H1 (cell line): ENCODE data around the gene CREB1. TPM values are rescaled to one million over a fixed set of nuclear protein-coding genes. Genes with fewer than 3 reads are reported as not detected.

ENCODE experiments used
- CTCF ChIA-PET: fragments of 300-600 bp; sonication (Branson Sonifier 250); formaldehyde crosslinking; loops from one replicate; lab custom pipeline; 2021; ENCODE audit not compliant: partially characterized antibody; lab: Charles Lee
- POLR2A ChIA-PET: fragments of 300-600 bp; sonication (Branson Sonifier 250); formaldehyde crosslinking; loops from one replicate; lab custom pipeline; 2021; ENCODE audit warnings: inconsistent platforms; ENCODE audit not compliant: partially characterized antibody; lab: Charles Lee
- DNase-seq, 2 experiments: peaks; one replicate each; pipeline versions ENCODE4 v3.0.0 to v3.0.0-alpha.2; 2010 to 2022; ENCODE audit warnings: low spot score in 2 of 2, low read depth in 1 of 2, mixed read lengths in 1 of 2
- FAIRE-seq: peaks from 2 replicates; lab custom pipeline; 2011; peaks lifted over from hg19 to GRCh38; lab: Jason Lieb, UNC
- H2AFZ ChIP-seq: 2 replicates; pipeline ENCODE4 v1.8.1; 2012; ENCODE audit warnings: low read length, inconsistent platforms
- H2AK5ac ChIP-seq: 2 replicates; pipeline ENCODE4 v1.6.1; 2013; ENCODE audit warnings: low read depth, low read length
- H2BK120ac ChIP-seq: replicated peaks from 2 replicates; pipeline ENCODE3; 2013; ENCODE audit warnings: low read depth, low read length, inconsistent platforms
- H2BK12ac ChIP-seq: 2 replicates; pipeline ENCODE4 v1.6.1; 2013; ENCODE audit warnings: low read depth, low read length
- H2BK15ac ChIP-seq: 2 replicates; pipeline ENCODE4 v1.6.1; 2013; ENCODE audit warnings: low read length
- H2BK20ac ChIP-seq: 2 replicates; pipeline ENCODE4 v1.6.1; 2013; ENCODE audit warnings: low read length
- H2BK5ac ChIP-seq: 2 replicates; pipeline ENCODE4 v1.6.1; 2013; ENCODE audit warnings: low read depth, low read length
- H3K14ac ChIP-seq: 2 replicates; pipeline ENCODE4 v1.6.1; 2013; ENCODE audit warnings: inconsistent platforms; ENCODE audit not compliant: insufficient read length
- H3K18ac ChIP-seq: 2 replicates; pipeline ENCODE4 v1.6.1; 2013; ENCODE audit warnings: low read length; ENCODE audit errors: extremely low read depth
- H3K23ac ChIP-seq: 2 replicates; pipeline ENCODE4 v1.6.1; 2013; ENCODE audit warnings: inconsistent platforms; ENCODE audit not compliant: insufficient read length
- H3K23me2 ChIP-seq: 2 replicates; pipeline ENCODE4 v1.6.1; 2013; ENCODE audit warnings: low read depth, low read length
- H3K27ac ChIP-seq: 2 replicates; pipeline ENCODE4 v1.6.1; 2011; ENCODE audit warnings: low read depth, low read length, inconsistent platforms
- H3K27me3 ChIP-seq, 4 experiments: replicated peaks in 1 of 4; 1 replicate in 1 of 4; 2 replicates in 3 of 4; pipeline versions ENCODE4 v1.6.1 to v1.8.1; 2011 to 2013; ENCODE audit warnings: low read length in 3 of 4, mild to moderate bottlenecking in 3 of 4, inconsistent platforms in 2 of 4, mixed read lengths in 2 of 4, moderate library complexity in 1 of 4; ENCODE audit not compliant: control insufficient read depth in 3 of 4, insufficient read depth in 3 of 4; ENCODE audit errors: extremely low read depth in 1 of 4
- H3K36me3 ChIP-seq, 4 experiments: 2 replicates each; pipeline versions ENCODE4 v1.6.1 to v1.8.1; 2011 to 2013; ENCODE audit warnings: mild to moderate bottlenecking in 4 of 4, low read length in 3 of 4, moderate library complexity in 2 of 4, control low read depth in 1 of 4, inconsistent platforms in 1 of 4; ENCODE audit not compliant: insufficient read depth in 4 of 4, control insufficient read depth in 2 of 4
- H3K4ac ChIP-seq: replicated peaks from 2 replicates; pipeline ENCODE3; 2013; ENCODE audit warnings: low read length, low read depth, mixed read lengths, inconsistent platforms; ENCODE audit not compliant: insufficient read length
- H3K4me1 ChIP-seq, 4 experiments: replicated peaks in 1 of 4; 1 replicate in 1 of 4; 2 replicates in 3 of 4; pipeline versions ENCODE4 v1.6.1 to v1.8.1; 2011 to 2013; ENCODE audit warnings: low read length in 3 of 4, inconsistent platforms in 2 of 4, mixed read lengths in 1 of 4; ENCODE audit not compliant: insufficient read depth in 4 of 4, control insufficient read depth in 3 of 4
- H3K4me2 ChIP-seq, 2 experiments: 2 replicates each; pipeline versions ENCODE4 v1.6.1 to v1.8.1; 2011 to 2013; ENCODE audit warnings: low read depth in 2 of 2, low read length in 2 of 2, control low read depth in 1 of 2, inconsistent platforms in 1 of 2, mild to moderate bottlenecking in 1 of 2; ENCODE audit not compliant: insufficient read depth in 1 of 2
- H3K4me3 ChIP-seq, 4 experiments: fragments of 200-600, 300-600 bp in 1 of 4; sonication (generic), shearing (Covaris generic), sonication (Bioruptor Twin) in 1 of 4; 2 replicates each; pipeline versions ENCODE4 v1.5.1 to v1.8.1; 2011 to 2016; ENCODE audit warnings: low read length in 4 of 4, low read depth in 3 of 4, control low read depth in 2 of 4, inconsistent platforms in 2 of 4, mild to moderate bottlenecking in 2 of 4, mixed read lengths in 1 of 4, moderate library complexity in 1 of 4; ENCODE audit not compliant: insufficient read depth in 2 of 4; ENCODE audit errors: extremely low read depth in 1 of 4
- H3K56ac ChIP-seq: replicated peaks from 2 replicates; pipeline ENCODE3; 2013; ENCODE audit warnings: low read depth, mild to moderate bottlenecking, mixed read lengths, low read length, inconsistent platforms; ENCODE audit not compliant: insufficient read length
- H3K79me1 ChIP-seq: 2 replicates; pipeline ENCODE4 v1.6.1; 2013; ENCODE audit warnings: low read depth, low read length, control low read depth
- H3K79me2 ChIP-seq, 2 experiments: 2 replicates each; pipeline versions ENCODE4 v1.6.1 to v1.8.1; 2012 to 2013; ENCODE audit warnings: low read length in 2 of 2, mild to moderate bottlenecking in 2 of 2, inconsistent platforms in 1 of 2; ENCODE audit not compliant: insufficient read depth in 2 of 2, control insufficient read depth in 1 of 2
- H3K9ac ChIP-seq, 4 experiments: replicated peaks in 1 of 4; 1 replicate in 1 of 4; 2 replicates in 3 of 4; pipeline versions ENCODE4 v1.6.1 to v1.8.1; 2011 to 2013; ENCODE audit warnings: low read depth in 3 of 4, low read length in 3 of 4, control low read depth in 2 of 4, mild to moderate bottlenecking in 2 of 4, moderate library complexity in 2 of 4, inconsistent platforms in 1 of 4; ENCODE audit errors: extremely low read depth in 1 of 4
- H3K9me3 ChIP-seq, 2 experiments: 2 replicates each; pipeline versions ENCODE4 v1.6.1 to v1.8.1; 2012 to 2013; ENCODE audit warnings: mild to moderate bottlenecking in 2 of 2, moderate library complexity in 2 of 2, control low read depth in 1 of 2, inconsistent platforms in 1 of 2, low read depth in 1 of 2, low read length in 1 of 2, mixed read lengths in 1 of 2; ENCODE audit not compliant: insufficient read depth in 2 of 2
- H4K20me1 ChIP-seq, 2 experiments: replicated peaks in 1 of 2; 2 replicates each; pipeline versions ENCODE3 to v1.8.1; 2011 to 2013; ENCODE audit warnings: inconsistent platforms in 2 of 2, low read length in 2 of 2, mild to moderate bottlenecking in 1 of 2; ENCODE audit not compliant: insufficient read depth in 2 of 2, control insufficient read depth in 1 of 2
- H4K5ac ChIP-seq: 2 replicates; pipeline ENCODE4 v1.6.1; 2013; ENCODE audit warnings: low read length, low read depth, mixed read lengths, inconsistent platforms; ENCODE audit not compliant: insufficient read length
- H4K8ac ChIP-seq: 2 replicates; pipeline ENCODE4 v1.8.0; 2013; ENCODE audit warnings: mild to moderate bottlenecking, moderate library complexity, low read length, inconsistent platforms; ENCODE audit not compliant: insufficient read depth; ENCODE audit errors: extremely low read depth
- H4K91ac ChIP-seq: replicated peaks from 2 replicates; pipeline ENCODE3; 2013; ENCODE audit warnings: low read length, mixed read lengths, inconsistent platforms; ENCODE audit not compliant: insufficient read length
- ATF2 ChIP-seq: IDR thresholded peaks from 2 replicates; pipeline ENCODE4 v1.6.1; 2012; ENCODE audit warnings: low read length, inconsistent platforms
- BRCA1 ChIP-seq: IDR thresholded peaks from 2 replicates; pipeline ENCODE4 v1.6.1; 2012; ENCODE audit warnings: low read depth, low read length, improper control_type of control experiment
- PHF8 ChIP-seq: fragments of 200-600 bp; sonication (generic); conservative IDR thresholded peaks from 2 replicates; pipeline ENCODE4 v1.7.1; 2012; ENCODE audit warnings: low read depth, mild to moderate bottlenecking, inconsistent platforms, low read length, moderate library complexity
- RFX5 ChIP-seq: IDR thresholded peaks from 2 replicates; pipeline ENCODE4 v1.6.1; 2011; ENCODE audit warnings: low read depth, low read length, improper control_type of control experiment, borderline replicate concordance
- RNF2 ChIP-seq: fragments of 200-900, 300-1000 bp; sonication (generic); IDR thresholded peaks from 2 replicates; pipeline ENCODE4 v1.7.1; 2016; ENCODE audit warnings: borderline replicate concordance, low read depth, mild to moderate bottlenecking, antibody characterized with exemption, low read length; ENCODE audit not compliant: poor library complexity, severe bottlenecking; ENCODE audit errors: missing control alignments
- SP1 ChIP-seq: IDR thresholded peaks from 2 replicates; pipeline ENCODE4 v1.6.1; 2011; ENCODE audit warnings: low read depth, low read length
- SP4 ChIP-seq: IDR thresholded peaks from 2 replicates; pipeline ENCODE4 v1.6.1; 2012; ENCODE audit warnings: low read length, inconsistent platforms
- WGBS, 2 experiments: shearing (Covaris generic) in 1 of 2; methylation state at CpG; one replicate each; pipeline versions ENCODE4 v1.1.6 to v1.1.7; 2013 to 2015; ENCODE audit warnings: low lambda C conversion rate in 2 of 2, mixed read lengths in 2 of 2, inconsistent platforms in 1 of 2, low coverage in 1 of 2, missing lambda C conversion rate in 1 of 2; ENCODE audit not compliant: insufficient replicate concordance in 2 of 2, insufficient coverage in 1 of 2, insufficient read length in 1 of 2; ENCODE audit errors: extremely low coverage in 1 of 2, missing lambda C conversion rate in 1 of 2; 5-methylcytosine and 5-hydroxymethylcytosine counted together
- polyA plus RNA-seq, 7 experiments: library from polyadenylated mRNA; depleted of rRNA in 3 of 7; stranded (reverse) in 5 of 7; unstranded in 2 of 7; fragments of >200 nt in 5 of 7; fragments of 200-250 nt in 2 of 7; gene quantifications; 1 replicate in 5 of 7; 2 replicates in 1 of 7; 4 replicates in 1 of 7; pipeline versions ENCODE4 v1.2.1 to v1.2.3, GENCODE V29; 2011 to 2013; ENCODE audit warnings: missing spikeins in 2 of 7, mixed read lengths in 2 of 7
- total RNA-seq: library from RNA; stranded (reverse); fragmentation: NEBNext Ultra II Directional; extraction: Animal tissue kit (Norgen Biotek cat#: 25700); gene quantifications from 2 replicates; pipeline ENCODE4 v1.2.1, GENCODE V29; 2021

Gene CREB1
- total and polyA plus RNA-seq, 2 of the 8 experiments (the other 6 are each of a cell fraction or from before 2014, with no cell fraction given): 46.3 to 99.0 TPM

GRCh38 chr2:207515671-207516070 lies 14.1 kb upstream of the CREB1 start:
- no peaks in the 10 kb centered on the region for H3K23me2 ChIP-seq
- no peak overlapping the region for H3K9ac ChIP-seq
- no peak overlapping the region for H2BK20ac ChIP-seq
- POLR2A ChIA-PET: no interaction called here
- H2AK5ac ChIP-seq: no peak overlapping the region
- CTCF ChIA-PET: interaction anchor here (0.7 kb wide), 1 partner anchor 9 kb away, joined by 3 read pairs; no protein-coding TSS in a partner anchor
- no peak overlapping the region for H3K4me2 ChIP-seq
- no peak overlapping the region for H3K4me3 ChIP-seq
- no peak overlapping the region for H2BK120ac ChIP-seq
- H3K79me1 ChIP-seq: no peaks in the 10 kb centered on the region
- no peak overlapping the region for H3K56ac ChIP-seq
- no peaks in the 10 kb centered on the region for H3K79me2 ChIP-seq
- no peak overlapping the region for H4K5ac ChIP-seq
- H3K27me3 ChIP-seq: peaks cover 0 to 1% (median 0%) of the 10 kb centered on the region in 4 experiments; a peak in 1 of 7 replicates
- no peak overlapping the region for H3K18ac ChIP-seq
- no peak overlapping the region for H3K4ac ChIP-seq
- no peaks in the 10 kb centered on the region for H4K20me1 ChIP-seq
- H4K8ac ChIP-seq: no peak overlapping the region
- no peak overlapping the region for H3K23ac ChIP-seq
- FAIRE-seq: no peak
- H4K91ac ChIP-seq: no peak overlapping the region
- no peak overlapping the region for H2AFZ ChIP-seq
- WGBS, 2 experiments: 90% methylated on average over 3 of the region's 3 CpGs; no CpG with 5 or more reads in 1 of the 2 experiments
- no peaks in the 10 kb centered on the region for H3K4me1 ChIP-seq
- no peak overlapping the region for H2BK12ac ChIP-seq
- no peak overlapping the region for H3K14ac ChIP-seq
- peaks cover 0 to 4% of the 10 kb centered on the region in 2 experiments; a peak in 1 of 4 replicates for H3K9me3 ChIP-seq
- DNase-seq: no peak
- H3K36me3 ChIP-seq: no peaks in the 10 kb centered on the region
- H2BK15ac ChIP-seq: no peak overlapping the region
- H3K27ac ChIP-seq: no peak overlapping the region
- no peak overlapping the region for H2BK5ac ChIP-seq
- TF ChIP-seq SP4 (no peak), ATF2 (no peak), BRCA1 (no peak), RFX5 (no peak), RNF2 (no peak), SP1 (no peak), PHF8 (no peak)
